ENCODE measurements around the gene AFF3.
"Not testable (repeated sequence)": the region's sequence is repeated elsewhere in the genome, so short reads cannot be mapped to it uniquely, and the experiment has no call there.

The AFF3 gene, protein sequence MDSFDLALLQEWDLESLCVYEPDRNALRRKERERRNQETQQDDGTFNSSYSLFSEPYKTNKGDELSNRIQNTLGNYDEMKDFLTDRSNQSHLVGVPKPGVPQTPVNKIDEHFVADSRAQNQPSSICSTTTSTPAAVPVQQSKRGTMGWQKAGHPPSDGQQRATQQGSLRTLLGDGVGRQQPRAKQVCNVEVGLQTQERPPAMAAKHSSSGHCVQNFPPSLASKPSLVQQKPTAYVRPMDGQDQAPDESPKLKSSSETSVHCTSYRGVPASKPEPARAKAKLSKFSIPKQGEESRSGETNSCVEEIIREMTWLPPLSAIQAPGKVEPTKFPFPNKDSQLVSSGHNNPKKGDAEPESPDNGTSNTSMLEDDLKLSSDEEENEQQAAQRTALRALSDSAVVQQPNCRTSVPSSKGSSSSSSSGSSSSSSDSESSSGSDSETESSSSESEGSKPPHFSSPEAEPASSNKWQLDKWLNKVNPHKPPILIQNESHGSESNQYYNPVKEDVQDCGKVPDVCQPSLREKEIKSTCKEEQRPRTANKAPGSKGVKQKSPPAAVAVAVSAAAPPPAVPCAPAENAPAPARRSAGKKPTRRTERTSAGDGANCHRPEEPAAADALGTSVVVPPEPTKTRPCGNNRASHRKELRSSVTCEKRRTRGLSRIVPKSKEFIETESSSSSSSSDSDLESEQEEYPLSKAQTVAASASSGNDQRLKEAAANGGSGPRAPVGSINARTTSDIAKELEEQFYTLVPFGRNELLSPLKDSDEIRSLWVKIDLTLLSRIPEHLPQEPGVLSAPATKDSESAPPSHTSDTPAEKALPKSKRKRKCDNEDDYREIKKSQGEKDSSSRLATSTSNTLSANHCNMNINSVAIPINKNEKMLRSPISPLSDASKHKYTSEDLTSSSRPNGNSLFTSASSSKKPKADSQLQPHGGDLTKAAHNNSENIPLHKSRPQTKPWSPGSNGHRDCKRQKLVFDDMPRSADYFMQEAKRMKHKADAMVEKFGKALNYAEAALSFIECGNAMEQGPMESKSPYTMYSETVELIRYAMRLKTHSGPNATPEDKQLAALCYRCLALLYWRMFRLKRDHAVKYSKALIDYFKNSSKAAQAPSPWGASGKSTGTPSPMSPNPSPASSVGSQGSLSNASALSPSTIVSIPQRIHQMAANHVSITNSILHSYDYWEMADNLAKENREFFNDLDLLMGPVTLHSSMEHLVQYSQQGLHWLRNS (N-terminal part only)

DNA sequence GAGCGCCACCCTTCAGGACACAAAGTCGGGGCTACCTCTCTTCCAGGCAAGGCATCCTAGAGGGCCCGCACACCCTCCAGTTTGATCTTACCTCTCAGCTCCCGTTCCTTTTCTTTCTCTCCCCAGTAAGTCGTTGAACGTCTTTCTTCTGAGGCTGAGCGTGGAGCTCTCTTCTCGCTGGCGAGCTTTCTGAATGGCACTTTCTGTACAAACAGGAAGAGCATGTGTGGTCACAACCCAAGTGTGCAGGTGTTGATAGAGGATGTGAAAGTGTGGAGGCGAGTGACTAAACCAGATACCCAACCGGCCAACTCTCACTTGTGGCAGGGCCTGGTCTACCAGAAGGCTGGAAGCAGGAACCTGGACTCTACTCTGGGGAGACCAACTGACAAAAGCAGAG lies at the start of gene AFF3:
TSS of gene AFF3 (minus strand) at position 198 of the 400 bp plus-strand sequence. CDS start 38,136 bp downstream, outside the sequence.
- no peak for DNase-seq

- no peak for DNase-seq
These were observed 47.0 kb upstream of the AFF3 start for GRCh38 chr2:100189387-100189786.

DNA sequence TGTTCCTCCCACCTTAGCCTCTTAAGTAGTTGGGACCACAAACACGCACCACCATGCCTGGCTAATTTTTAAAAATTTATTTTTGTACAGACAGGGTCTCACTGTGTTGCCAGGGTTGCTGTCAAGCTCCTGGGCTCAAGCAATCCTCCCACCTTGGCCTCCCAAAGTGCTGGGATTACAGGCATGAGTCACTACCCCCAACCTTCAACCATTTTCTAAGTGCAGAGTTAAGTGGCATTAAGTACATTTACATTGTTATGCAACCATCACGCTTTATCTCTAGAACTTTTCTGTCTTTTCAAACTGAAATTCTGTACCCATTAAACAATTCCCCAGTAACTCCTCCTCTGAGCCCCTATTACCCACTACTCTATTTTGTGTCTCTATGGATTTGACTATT lies 45.9 kb upstream of the AFF3 start:
- DNase-seq: no peak

GRCh38 chr2:100186126-100186525 lies 43.7 kb upstream of the AFF3 start:
- no peak for DNase-seq

DNA sequence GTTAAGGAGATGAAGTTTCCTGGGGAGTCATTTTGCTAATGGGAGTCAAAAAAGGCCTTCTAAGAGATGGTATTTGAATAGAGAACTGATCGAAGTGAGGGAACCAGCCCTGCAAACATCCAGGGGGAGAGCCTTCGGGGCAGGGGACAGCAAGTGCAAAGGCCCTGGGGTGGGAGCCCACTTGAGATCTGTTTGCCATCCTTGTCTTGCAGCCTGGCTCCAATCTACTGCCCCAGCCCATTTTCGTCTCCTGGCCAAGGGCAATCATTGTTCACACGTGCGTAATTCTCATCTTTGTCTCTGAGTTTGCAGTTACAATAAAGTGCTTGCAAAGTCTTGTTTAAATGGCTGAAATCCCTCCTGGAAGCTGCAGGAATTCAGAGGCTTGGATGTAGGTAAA lies 43.1 kb upstream of the AFF3 start:
- DNase-seq: no peak

DNA sequence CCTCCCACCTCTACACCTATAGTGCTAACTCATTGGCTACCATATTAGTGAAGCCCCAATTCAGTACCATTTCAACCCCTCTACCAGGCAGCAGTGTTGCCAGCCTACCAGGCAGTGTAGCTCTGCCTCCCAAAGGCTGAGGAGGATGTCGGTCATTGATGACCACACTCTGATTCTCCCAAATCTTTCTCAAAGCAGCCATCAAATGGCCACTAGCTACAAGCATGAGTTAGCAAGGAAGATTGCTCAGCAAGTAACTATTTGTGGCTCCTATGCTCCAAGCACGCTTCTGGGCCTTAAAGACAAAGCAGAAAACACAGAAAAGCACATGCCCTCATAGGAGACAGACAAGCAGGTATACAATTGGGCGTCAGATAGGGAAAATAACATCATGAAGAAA lies 42.7 kb upstream of the AFF3 start:
- DNase-seq: no peak

- DNase-seq: peak; percentile 19 to 30
These were observed 41.8 kb upstream of the AFF3 start for GRCh38 chr2:100184055-100184737.

GRCh38 chr2:100182494-100183361 lies 40.3 kb upstream of the AFF3 start:
- DNase-seq: no peak

GRCh38 chr2:100180503-100180902 lies 38.1 kb upstream of the AFF3 start:
- no peak for DNase-seq

DNA sequence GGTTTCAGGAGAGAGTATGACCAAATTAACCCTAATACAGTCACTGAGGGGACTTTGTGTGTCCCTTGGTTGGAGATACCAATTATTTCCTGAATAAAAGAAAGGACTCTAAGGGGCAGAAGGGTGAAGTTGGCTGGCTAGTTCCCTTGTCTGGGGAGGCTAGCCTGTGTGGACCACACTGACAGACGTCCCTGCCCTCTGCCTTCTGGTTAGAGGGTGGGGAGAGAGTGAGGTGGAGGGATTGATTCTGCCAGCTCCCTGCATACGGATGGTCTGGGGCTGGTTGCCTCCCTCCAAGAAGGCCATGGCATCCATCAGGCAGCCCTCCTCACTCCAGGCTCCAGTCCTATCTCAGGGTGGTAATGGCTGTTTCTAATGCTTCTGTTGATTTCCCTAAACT lies 37.4 kb upstream of the AFF3 start:
- no peak for DNase-seq

DNA sequence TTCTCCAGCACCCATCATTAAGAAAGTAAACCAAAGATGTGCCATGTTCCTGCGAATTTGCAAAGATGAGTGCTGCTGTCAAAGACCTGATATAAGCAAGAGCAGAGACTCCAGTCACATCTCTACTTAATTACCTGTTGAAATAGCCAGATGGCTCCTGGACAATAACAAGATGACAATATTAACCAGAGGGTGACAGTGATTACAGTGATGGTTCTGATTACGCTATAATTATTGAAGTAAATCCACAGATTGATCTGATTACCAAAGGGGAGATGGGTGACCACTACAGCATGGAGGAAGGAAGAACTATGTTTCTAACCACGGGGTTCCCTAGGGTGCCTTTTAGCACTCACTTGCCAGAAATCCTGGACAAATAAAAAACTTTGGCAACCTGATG lies 36.5 kb upstream of the AFF3 start:
- DNase-seq: no peak

DNA sequence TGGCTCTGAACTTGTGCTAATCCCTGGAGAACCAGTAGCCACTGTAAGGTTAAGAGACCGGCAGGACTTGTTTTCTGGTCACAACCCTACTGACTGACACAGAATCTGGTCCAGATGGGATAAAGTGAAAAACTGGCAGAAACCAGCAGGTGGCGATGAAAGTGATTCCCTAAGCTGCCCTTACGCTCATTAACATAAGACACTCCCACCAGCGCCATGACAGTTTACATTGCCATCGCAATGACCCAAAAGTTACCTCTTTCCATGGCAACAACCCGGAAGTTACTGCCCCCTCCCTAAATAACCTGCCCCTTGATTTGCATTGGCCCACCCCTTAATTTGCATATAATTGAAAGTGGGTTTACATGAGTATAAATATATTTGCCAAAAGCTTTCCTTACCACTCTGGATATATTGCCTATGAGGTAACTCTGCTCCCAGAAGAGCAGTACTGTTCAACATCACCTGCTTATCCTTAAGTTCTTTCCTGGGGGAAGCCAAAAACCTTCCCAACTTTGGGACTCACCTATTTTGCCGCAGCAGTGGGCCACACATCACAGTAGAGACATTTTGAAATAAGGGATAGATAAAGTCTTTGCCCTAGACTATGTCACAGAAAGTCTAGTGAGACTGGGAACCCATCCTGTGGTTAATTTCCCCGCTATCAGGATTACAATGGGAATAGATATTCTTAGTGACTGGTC lies 35.8 kb upstream of the AFF3 start:
- DNase-seq: peak in 1 of 2 experiments; percentile 16

- no peak for DNase-seq
These were observed 34.5 kb upstream of the AFF3 start for GRCh38 chr2:100176925-100177324.

DNA sequence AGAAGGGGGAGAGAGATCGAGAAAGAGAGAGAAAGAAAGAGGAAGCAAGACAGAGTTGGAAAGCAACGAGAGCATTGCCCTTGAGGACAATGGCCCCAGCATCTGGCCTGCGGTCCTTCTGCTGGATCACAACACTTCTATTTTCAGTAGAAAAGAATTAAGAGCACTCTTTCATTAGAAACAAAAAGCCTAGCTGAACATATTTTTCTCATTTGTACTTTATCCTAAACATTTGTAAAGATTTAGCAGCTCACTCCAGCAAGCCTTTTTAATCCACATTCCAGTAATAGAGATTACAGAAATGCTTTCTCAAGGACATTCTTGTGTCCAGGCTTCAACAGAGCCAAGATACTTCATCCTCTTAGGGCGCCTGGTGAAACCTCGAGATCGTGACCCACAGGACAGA lies 31.6 kb upstream of the AFF3 start:
- DNase-seq: no peak

DNA sequence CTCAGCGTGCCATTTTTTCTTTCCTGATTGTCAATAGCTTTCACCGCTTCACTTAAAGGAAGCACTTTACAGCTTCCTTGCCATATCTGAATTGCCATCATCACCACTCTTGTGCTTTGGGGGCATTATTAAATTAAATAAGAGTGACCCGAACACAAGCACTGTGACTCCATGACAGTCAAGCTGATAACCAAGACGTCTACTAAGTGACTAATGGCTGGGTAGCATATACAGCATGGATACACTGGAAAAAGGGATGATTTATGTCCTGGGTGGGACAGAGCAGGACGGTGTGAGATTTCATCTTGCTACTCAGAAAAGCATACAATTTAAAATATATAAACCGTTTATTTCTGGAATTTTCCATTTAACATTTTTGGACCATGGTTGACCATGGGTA lies 24.3 kb upstream of the AFF3 start:
- no peak for DNase-seq

- DNase-seq: no peak
These were observed 21.2 kb upstream of the AFF3 start for GRCh38 chr2:100163605-100164004.

DNA sequence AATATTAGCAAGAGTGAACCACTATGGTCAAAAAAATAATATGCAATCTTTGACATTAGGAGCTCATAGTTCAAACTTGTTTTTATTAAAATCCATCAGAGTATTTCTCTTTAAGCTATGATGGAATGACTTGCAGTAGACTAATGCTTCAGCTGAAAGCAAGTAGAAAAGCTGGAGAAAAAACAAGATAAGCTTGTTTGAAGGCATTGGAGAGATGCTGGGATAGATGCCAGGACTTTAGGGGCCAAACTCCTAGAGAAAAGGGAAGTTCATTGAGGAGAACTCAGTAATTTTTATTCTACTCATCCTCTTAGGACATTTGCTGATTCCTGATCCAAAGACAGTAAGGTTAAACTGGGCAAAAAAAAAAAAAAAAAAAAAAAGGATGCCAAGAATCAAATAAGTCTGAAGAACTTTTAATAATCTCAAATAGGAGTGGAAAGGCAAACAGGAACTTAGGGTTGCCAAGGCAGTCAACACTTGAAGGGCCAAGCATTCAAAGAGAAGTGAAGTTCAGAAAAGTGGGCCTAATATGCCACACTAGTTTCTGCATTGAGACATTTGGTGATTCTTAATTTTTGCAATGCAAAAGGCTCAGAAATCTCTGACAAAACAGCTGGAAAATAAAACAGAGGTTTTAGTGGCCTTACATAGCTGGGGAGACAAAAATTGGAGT lies 19.7 kb upstream of the AFF3 start:
- DNase-seq: peak in 1 of 2 experiments; percentile 3

- DNase-seq: no peak
These were observed 18.0 kb upstream of the AFF3 start for GRCh38 chr2:100160396-100160795.

DNA sequence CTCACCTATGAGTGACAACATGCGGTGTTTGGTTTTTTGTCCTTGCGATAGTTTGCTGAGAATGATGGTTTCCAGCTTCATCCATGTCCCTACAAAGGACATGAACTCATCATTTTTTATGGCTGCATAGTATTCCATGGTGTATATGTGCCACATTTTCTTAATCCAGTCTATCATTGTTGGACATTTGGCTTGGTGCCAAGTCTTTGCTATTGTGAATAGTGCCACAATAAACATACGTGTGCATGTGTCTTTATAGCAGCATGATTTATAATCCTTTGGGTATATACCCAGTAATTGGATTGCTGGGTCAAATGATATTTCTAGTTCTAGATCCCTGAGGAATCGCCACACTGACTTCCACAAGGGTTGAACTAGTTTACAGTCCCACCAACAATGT lies 9.4 kb upstream of the AFF3 start:
- DNase-seq: not testable (repeated sequence)

GRCh38 chr2:100151310-100151709 lies 8.9 kb upstream of the AFF3 start:
- DNase-seq: no peak

All from Kasumi-1 (cell line).